Esophagus squamous epithelium (tissue), 4 donors: ENCODE data around the gene TMEM91.

ENCODE experiments used
- POLR2A ChIP-seq, 4 donors: fragments of 450-650 bp; IDR thresholded peaks; one replicate each; pipeline ENCODE4 v1.6.1; 2017; ENCODE audit warnings: antibody characterized with exemption in 4 of 4, mild to moderate bottlenecking in 4 of 4, moderate library complexity in 3 of 4
- TF ChIP-seq, protein P1 (sequence below), 6 experiments: fragments of 450-650 bp in 4 of 6; fragments of 200-600 bp in 2 of 6; sonication (generic) in 2 of 6; IDR thresholded peaks; one replicate each; pipeline ENCODE4 v1.5.1; 2016 to 2019; ENCODE audit warnings: antibody characterized with exemption in 6 of 6, mild to moderate bottlenecking in 4 of 6, moderate library complexity in 4 of 6

DNA sequence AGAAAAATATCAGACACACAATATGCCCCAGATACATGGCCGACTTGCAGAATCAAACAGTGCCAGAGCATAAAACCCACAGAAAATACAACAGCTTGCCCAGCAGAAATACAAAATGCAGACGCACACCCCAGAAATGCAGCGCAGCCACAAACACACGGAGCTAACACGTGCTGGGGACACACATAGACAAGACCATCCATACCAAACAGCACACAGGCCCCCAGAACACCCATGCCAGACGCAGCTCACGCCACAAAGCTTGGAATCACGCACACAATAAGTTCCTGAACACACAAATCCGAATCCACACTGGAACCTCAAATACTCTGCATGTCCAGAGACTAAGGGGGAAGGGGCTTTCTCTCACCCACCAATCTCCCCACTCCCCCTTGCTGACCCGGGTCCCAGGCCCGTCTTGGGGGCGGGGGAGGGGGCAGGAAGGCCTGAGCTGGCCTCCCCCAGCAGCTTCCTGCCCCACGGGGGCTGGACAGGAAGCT is 49.2 kb upstream of the TMEM91 start:
- TF ChIP-seq, protein P1, sequence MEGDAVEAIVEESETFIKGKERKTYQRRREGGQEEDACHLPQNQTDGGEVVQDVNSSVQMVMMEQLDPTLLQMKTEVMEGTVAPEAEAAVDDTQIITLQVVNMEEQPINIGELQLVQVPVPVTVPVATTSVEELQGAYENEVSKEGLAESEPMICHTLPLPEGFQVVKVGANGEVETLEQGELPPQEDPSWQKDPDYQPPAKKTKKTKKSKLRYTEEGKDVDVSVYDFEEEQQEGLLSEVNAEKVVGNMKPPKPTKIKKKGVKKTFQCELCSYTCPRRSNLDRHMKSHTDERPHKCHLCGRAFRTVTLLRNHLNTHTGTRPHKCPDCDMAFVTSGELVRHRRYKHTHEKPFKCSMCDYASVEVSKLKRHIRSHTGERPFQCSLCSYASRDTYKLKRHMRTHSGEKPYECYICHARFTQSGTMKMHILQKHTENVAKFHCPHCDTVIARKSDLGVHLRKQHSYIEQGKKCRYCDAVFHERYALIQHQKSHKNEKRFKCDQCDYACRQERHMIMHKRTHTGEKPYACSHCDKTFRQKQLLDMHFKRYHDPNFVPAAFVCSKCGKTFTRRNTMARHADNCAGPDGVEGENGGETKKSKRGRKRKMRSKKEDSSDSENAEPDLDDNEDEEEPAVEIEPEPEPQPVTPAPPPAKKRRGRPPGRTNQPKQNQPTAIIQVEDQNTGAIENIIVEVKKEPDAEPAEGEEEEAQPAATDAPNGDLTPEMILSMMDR (IDR thresholded peaks at IDR 0.05): no peak
- TF ChIP-seq POLR2A (IDR thresholded peaks at IDR 0.05): no peak
